GM19025 (cell line): Measurements from ENCODE around the gene NEK5.

Experiments
- ATAC-seq: cut with Tn5 transposase; IDR thresholded peaks from one replicate; pipeline ENCODE4 v1.9.1; 2021; ENCODE audit warnings: mild to moderate bottlenecking, low read depth, moderate library complexity; ENCODE audit not compliant: unreplicated experiment

NEK5 gene

DNA sequence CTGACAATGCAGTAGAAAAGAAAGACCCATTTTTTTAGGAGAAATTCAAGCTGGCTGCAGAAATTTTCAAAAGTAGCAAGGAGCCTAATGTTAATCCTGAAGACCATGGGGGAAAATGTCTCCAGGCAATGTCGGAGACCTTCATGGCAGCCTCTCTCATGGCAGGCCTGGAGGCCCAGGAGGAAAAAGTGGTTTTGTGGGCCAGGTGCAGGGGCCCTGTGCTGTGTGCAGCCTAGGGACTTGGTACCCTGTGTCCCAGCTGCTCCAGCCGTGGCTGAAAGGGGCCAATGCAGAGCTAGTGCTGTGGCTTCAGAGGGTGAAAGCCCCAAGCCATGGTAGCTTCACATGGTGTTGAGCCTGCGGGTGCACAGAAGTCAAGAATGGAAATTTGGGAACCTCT is 112.6 kb downstream of the NEK5 start:
- ATAC-seq, result no peak

DNA sequence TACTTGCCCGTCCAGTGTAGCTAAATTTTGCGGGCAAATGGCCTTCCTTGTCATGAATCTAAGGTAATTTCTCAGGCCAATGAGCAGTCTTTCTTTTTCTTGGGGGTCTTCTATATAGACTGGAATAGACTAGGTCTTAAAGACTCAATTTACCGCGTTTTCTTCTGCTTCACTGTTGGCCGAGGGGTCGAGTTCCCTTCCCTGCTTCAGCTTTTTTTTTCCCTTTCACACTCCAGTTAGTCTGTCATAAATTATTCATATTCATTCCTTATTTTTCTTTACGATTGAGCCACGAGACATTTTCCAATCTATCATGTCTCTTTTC is 116.4 kb downstream of the NEK5 start:
- ATAC-seq, result no peak

DNA sequence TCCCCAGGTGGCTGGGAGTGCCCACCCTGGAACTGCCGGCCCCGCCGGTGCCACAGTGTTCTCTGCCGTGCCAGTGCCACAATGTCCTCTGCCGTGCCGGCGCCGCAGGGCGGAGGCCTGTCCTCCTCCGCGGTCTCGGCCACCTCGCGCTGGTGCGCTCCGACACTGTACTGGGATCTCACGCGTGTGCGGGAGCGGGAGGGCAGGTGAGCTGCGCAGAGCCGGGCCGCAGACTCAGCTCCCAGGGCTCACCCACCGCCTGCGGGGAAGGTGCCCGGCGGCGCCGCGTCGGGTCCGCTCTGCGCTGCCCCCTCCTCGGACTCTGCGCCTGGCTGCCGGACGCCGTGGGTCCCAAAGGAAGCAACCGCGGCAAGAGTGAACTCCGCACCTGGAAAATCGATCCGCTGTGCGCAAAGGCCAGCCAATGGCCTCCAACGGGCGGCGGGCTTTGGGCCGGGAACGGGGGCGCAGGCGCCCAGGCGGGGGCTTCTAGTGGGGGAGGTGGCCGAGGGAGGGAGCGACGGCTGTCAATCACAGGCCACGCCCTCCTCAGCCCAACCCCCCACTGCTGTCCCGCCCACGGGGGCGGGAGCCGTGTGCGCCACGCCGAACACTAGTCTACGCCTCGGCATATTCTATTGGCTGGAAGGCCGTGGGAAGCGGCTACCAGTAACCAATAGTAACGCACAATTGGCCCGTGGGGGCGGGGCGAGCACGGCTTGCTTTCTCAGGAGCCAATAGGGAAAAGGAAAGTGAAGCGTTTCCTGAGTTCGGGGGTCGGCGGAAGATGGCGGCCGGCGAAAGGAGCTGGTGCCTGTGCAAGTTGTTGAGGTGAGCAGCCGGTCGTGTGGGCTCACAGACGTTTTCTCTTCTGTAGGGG is 117.0 kb downstream of the NEK5 start, which contains the start of gene ALG11:
Gene ALG11, plus strand, starts transcription at position 767 of the 880 bp plus-strand sequence. Its CDS starts 21 bp downstream, at position 788.
- peak; percentile 100 for ATAC-seq

DNA sequence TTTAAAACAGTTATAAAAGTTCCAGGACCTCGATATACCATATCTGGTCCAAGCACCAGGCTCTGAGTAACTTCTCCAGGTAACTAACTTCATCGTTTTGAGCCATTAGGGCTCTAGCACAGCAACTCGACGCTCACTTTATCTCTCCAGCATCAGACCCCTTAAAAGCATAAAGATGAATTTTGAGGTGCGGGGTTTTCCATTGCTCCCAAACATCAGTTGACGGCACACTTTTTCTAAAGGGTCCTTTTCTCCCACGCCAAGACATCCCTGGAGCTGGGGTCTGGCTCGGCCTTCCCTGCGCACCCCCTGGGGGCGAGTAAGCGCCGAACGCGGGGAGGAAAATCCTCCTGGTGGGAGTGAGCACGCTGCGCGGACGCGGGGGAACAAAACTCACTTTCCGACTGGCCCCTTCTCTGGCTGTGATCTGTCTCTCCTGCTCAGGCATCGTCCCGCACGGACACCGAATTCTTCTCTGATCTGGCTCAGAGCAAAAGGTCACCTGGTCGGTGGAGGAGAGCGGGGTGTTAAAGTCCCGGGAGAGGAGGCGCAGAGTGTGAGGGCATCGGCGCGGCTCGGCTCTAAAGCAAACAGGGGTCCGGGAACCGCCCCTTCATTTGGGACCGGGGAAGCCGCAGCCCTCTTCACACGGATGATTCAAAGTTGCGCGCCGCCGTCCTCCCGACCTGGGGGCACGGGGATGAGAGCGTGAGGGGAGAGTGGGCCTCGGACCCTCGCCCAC is 117.8 kb downstream of the NEK5 start, which contains the start of gene ATP7B:
Gene ATP7B, minus strand, starts transcription at position 561 of the 742 bp plus-strand sequence. Its CDS starts 113 bp downstream, at position 448.
- ATAC-seq, result no peak

DNA sequence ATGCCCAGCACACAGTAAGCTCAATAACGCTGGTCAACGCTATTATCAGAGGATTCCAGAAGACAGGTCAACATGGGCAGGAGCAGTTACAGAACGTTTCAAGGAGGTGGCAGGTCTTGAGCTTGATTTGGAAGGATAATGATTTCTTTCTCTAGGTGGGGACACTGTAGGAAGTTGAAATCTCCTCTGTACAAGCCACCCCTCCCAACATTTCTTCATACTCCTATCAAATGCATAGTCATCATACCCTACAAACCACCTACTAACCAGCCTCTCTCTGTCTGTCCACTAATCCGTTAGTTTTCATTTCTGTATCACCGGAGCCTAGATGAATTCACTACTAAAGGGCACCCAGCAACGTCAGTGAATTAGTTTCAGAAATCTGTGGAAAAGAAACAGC is 118.9 kb downstream of the NEK5 start:
- no peak for ATAC-seq

DNA sequence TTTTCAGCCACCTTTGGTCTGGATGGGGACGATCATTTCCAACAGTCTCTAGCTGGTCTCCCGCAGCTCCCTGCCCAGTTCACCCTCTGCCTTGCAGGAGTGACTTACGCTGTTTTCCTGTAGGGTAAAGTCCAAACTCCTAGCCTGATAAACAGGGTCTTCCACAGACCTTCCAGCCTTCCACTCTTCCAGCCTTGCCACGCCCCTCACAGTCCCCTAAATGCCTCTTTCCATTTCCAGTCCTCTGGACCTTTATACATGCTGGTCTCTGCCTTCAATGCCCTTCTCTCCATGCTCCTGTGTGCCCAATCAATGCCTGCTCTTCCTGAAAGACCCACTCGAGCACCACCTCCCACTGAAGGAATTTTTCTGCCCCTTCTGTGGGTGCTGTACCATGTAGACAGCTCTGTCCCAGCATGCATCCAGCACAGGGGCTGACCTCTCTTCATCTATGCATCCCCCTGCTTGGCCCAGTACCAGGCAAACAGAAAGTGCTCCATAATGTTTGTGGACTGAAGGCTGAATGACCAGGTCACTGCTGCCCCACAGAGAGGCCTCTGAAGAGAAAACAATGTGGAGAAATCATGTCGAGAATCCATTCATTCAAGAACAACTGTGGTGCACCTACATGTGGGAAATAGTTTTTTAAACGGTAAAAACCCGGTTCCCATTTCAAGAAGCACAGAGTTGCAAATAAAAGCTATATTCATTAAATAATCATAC is 122.2 kb downstream of the NEK5 start:
- no peak for ATAC-seq

DNA sequence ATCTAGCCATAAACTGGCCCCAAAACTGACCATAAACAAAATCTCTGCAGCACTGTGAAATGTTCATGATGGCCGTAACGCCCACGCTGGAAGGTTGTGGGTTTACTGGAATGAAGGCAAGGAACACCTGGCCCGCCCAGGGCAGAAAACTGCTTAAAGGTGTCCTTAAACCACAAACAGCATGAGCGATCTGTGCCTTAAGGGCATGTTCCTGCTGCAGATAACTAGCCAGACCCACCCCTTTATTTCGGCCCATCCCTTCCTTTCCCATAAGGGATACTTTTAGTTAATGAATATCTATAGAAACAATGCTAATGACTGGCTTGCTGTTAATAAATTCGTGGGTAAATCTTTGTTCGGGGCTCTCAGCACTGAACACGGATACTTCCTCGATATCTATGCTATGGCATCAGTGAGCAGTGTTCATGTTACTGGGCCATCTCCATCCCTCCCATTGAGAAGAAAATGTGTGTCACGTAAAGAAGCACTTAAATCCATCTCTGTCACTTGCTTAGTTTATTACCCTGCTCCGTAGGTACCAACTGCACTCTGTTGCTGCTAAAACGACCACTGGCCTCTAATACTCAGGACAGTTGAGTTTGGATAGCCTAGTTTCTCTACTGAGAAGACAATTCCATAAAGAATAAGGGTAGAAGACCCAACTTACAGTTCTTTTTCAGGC is 122.9 kb downstream of the NEK5 start:
- ATAC-seq, result no peak

DNA sequence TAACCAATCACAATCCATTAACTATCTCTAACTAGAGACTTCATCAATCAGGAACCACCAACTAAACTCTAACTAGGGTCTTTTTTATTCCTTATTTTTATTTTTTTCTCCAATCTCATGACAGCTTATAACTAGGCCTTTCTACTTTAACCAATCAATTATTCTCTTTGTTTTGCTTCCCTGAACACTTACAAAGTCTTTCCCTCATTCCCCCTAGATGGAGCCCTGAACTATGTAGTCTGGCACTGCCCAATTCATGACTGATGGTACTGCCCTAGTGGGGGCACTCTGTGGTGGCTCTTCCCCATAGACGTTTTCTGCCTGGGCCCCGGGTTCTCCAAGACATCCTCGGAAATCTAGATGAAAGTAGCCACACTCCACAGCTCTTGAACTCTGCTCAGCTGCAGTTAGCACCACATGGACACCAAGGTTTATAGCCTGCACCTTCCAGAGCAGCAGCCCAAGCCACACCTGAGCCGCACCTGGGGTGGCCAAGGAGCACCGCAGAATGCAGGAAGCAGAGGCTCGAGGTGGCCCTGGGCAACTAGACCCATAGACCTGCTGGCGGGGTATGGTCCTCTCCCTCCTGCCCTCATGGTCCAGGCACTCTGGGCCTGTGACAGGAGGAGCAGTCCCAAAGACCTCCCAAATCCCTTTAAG is 124.2 kb downstream of the NEK5 start:
- ATAC-seq, result no peak

DNA sequence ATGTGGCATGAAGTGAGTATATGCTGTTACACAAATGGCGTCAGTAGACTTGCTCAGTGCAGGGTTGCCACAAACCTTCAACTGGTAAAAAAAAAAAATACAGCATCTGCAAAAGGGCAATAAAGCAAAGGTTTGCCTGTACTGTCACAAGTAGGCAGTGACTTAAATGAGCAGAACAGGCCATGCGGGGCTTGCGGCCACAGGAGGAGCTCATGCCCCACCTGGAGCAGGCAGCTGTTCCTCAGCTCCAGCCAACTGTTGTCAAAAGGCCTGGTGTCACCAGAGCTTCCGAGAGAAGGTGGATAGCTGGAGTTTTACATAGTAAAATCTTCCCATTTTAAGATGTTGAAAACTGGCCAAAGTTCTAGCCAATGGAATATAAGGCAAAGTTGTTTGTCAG is 125.3 kb downstream of the NEK5 start:
- no peak for ATAC-seq

DNA sequence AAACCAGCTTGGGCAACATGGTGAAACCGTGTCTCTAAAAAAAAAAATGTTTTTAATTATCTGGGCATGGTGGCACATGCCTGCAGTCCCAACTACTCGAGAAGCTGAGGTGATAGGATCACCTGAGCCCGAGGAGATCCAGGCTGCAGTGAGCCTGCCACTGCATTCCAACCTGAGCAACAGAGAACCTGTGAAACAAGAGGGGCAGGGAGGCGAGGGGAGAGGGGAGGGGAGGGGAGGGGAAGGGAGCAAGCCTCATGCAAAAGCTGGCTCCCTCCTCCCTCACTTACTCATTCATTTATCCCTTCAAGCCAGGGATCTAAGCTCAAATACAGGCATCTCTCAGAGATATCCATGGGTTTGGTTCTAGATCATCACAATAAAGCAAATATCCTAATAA is 126.5 kb downstream of the NEK5 start:
- no peak for ATAC-seq

DNA sequence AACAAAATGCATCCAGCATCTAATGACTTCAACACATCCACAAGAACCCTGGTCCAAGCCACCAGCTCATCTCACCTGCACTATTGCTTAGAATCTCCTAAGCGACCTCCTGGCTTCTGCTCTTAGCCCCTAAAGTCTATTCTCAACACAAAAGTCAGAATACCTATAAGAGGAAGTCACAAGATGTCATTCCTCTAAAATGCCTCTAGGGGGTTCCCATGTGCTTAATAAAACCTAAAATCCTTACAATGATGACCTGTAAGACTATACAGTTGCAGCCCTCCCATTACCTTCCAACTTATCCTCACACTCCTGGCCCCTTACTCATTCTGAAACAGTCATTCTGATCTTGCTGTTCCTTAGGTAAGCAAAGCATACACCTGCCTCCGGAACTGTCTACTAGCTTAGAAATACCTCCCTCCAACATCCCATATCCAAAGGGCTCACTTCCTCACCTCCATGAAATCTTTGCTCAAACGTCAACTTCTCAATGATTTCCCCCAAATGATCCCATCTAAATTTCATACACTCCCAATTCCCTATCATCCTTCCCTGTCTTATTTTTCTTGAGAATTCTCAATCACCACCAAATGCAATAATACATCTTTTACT is 127.6 kb downstream of the NEK5 start:
- ATAC-seq, result no peak

DNA sequence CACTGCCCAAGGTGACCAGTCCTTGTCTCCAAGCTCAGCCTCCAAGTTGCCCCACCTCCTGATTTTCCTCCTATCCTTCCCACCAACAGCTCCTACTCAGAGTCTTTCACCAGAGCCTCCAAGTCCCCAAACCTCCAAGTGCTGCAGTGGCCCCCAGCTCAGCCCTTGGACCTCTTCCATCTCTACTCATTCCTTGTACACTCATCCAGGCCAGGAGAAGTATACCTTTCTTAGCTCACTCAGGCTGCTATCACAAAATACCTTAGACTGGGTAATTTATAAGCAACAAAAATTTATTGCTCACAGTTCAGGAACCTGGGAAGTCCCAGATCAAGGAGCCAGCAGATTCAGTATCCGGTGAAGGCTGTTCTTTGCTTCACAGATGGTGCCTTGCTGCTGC is 129.0 kb downstream of the NEK5 start:
- ATAC-seq, result no peak

DNA sequence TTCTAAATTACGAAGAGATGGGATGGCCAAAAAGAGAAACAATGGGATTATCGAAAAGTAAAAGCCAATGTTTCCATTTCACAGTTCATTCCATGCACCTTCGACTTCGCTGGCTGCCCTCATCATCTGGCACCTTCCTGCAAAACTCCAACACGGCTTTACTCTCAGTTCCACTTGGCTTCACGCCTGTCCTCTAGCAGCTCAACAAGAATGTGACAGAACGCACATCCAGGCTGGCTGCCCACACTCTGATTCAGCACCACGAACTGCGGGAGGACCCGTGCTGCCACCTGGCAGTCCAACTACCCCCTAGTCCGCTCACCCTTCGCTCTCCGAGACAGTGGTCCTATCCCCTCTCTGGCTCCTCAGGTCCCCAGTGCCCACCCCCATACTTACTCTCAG is 129.4 kb downstream of the NEK5 start:
- no peak for ATAC-seq

DNA sequence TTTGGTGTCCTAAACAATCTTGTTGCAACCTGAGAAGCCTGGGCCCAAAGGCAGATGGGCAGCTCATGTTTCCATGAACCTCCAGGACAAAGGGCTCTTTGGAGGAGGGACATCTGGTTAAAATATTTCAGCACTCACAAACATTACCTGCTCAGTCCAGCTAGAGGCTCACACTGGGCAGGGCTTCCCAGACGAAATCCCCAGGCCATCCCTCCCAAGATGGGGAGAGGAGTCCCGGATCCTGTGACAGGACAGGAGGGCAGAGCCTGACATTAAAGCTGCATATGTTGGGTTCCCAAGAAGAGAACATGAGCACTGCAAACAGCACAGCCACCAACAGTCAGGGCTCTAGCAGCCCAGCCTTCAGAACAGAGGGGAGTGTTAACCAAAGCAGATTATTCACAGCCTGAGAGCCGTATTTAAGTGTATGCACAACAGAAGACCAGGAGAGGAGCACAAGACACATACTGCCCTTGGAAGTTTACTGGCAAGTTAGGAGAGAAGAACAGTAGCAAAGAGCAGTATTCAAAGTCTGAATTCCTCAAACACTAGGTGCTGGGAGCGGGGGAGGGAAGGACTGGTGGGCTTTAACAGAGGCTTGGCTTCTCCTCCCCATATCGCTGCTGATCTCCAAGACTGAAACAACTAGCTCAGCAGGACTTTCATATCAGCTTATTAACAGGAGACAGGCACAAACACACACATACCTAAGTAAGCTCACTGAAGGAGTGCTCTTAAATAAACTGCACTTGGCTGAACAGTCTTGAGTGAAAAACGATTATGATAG is 130.0 kb downstream of the NEK5 start:
- no peak for ATAC-seq

DNA sequence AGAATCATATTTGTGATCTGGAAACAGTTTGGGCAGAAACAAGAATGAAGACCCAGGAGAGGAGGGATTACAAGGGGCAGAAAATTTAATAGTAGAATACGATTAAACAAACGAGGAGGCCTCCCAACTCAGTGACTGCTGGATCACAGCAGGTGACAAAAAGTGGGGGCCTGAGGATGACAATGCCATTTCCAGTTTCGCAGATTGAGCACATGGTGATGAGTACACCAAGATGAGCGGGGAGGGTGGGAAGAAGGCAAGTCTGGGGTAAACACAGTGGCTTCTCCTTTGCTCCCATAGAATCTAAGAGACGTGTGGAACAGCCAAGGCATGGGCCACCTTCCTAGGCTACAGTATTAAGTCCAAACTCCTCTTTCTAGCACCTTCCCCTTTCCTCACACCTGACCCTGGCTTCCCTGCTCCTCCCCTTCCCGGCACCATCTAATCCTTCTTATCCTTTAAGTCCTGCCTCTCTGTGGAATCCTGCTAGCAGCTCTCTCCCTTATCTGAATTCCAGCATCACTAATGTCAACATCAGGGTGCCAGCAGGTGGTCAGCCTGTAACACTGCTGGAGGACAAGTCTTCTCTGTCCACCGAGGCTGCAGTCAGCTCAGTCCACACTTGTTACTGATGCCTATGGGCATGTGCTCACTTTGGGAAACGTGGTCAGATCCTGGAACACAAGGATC is 131.1 kb downstream of the NEK5 start:
- no peak for ATAC-seq

DNA sequence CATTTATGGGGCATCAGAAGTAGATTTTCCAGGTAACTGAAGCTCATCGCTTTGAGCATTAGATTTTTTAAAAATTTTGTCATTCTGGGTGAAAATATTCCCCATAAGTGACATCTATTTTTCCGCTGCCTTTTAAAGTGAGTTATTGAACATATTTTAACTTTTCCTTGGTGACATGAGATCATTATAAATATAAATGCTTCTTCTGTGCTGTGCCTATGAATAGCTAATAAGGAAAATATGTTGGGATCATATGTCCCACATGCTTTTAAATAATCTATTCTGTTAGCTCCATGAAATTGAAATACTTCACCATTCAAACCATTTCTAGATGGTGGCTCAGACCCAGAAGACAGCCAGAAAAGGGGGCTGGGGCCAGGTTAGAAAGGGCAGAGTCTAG is 131.7 kb downstream of the NEK5 start:
- ATAC-seq, result no peak

DNA sequence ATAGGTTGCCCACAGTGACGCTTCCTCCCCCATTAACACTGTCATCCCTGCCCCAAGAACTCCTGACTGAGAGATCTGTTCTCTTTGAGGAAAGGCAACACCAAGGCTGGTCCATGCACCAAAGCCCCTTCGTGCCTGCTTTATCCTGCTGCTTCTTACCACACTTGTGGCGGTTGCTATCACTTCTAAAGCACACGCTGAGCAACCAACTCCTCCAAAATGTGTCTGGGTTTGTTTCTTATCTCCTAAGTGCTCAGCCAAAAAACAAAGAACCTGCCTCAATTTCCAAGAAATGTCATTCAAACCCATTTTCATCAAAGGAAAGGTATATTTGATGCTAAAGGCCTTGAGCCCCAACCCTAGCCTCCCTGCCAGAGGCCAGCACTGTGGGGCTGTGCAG is 132.2 kb downstream of the NEK5 start:
- no peak for ATAC-seq
